Activated CD4-positive, alpha-beta memory T cell treated with anti-CD3 and anti-CD28 coated beads, Interleukin-2, amount 10 ng/mL, durations not matched to agents 7 days and 5 days (primary cell): ENCODE data around the gene LINGO4. TPM values are rescaled to one million over a fixed set of nuclear protein-coding genes. Genes with fewer than 3 reads are reported as not detected.
A peak's percentile ranks its signal among the peaks of the same experiment; 100 is the strongest.

Experiments used
- CTCF ChIA-PET: fragments of 350-600 bp; sonication (Branson Sonifier 250); formaldehyde crosslinking; loops from one replicate; lab custom pipeline; 2021; ENCODE audit warnings: antibody characterized with exemption, inconsistent platforms; lab: Charles Lee
- POLR2A ChIA-PET: fragments of 350-600 bp; sonication (Branson Sonifier 250); formaldehyde crosslinking; loops from one replicate; lab custom pipeline; 2021; ENCODE audit warnings: antibody characterized with exemption; lab: Charles Lee
- DNase-seq: peaks from one replicate; pipeline ENCODE4 v3.0.0-alpha.2; 2020
- H3K27ac Mint-ChIP-seq: one replicate; pipeline ENCODE4 v1.8.0; 2021; ENCODE audit warnings: mild to moderate bottlenecking, mixed read lengths
- H3K27me3 Mint-ChIP-seq: one replicate; pipeline ENCODE4 v1.8.0; 2021; ENCODE audit warnings: mixed read lengths
- H3K36me3 Mint-ChIP-seq: one replicate; pipeline ENCODE4 v1.8.0; 2021; ENCODE audit warnings: low read depth, mixed read lengths
- H3K4me1 Mint-ChIP-seq: one replicate; pipeline ENCODE4 v1.8.0; 2021; ENCODE audit warnings: mixed read lengths
- H3K4me3 Mint-ChIP-seq: one replicate; pipeline ENCODE4 v1.8.0; 2021; ENCODE audit warnings: mild to moderate bottlenecking, mixed read lengths
- H3K9me3 Mint-ChIP-seq: one replicate; pipeline ENCODE4 v1.8.0; 2021; ENCODE audit warnings: mixed read lengths
- total RNA-seq, 2 experiments: library from RNA; stranded (reverse); gene quantifications; one replicate each; pipeline ENCODE4 v1.2.3, GENCODE V29; 2021

Gene LINGO4
- total RNA-seq, 2 experiments from 2014 or later = 1.2 to 1.3 TPM

GRCh38 chr1:151823175-151823574 is 18.0 kb upstream of the LINGO4 start:
- CTCF ChIA-PET = interaction anchor here (1.0 to 1.5 kb wide), 2 partner anchors 13 to 34 kb away, joined by 3 to 5 read pairs; no protein-coding TSS in a partner anchor
- Mint-ChIP-seq H3K36me3 (peaks cover 6% of the 10 kb centered on the region), H3K4me3 (peak overlapping the region; percentile 81), H3K27ac (peak overlapping the region; percentile 74), H3K9me3 (no peaks in the 10 kb centered on the region), H3K27me3 (no peaks in the 10 kb centered on the region), H3K4me1 (peaks cover 85% of the 10 kb centered on the region)
- POLR2A ChIA-PET = interaction anchor here (1.1 to 2.4 kb wide), 4 partner anchors 13 to 20 kb away, joined by 3 to 13 read pairs (median 6); partner anchors contain the start of gene C2CD4D
- DNase-seq = no peak

GRCh38 chr1:151822404-151822803 is 17.2 kb upstream of the LINGO4 start:
- H3K9me3 Mint-ChIP-seq = no peaks in the 10 kb centered on the region
- POLR2A ChIA-PET = interaction anchor here (0.6 to 2.9 kb wide), 7 partner anchors 8 to 541 kb away, joined by 3 to 16 read pairs (median 3); partner anchors contain the start of gene C2CD4D
- H3K4me3 Mint-ChIP-seq = peak overlapping the region; percentile 81
- DNase-seq = no peak
- peaks cover 85% of the 10 kb centered on the region for H3K4me1 Mint-ChIP-seq
- peak overlapping the region; percentile 74 for H3K27ac Mint-ChIP-seq
- CTCF ChIA-PET = interaction anchor here (0.6 to 1.5 kb wide), 3 partner anchors 14 to 626 kb away, joined by 4 to 5 read pairs (median 4); no protein-coding TSS in a partner anchor
- peaks cover 6% of the 10 kb centered on the region for H3K36me3 Mint-ChIP-seq
- no peaks in the 10 kb centered on the region for H3K27me3 Mint-ChIP-seq

GRCh38 chr1:151820940-151821339 is 15.7 kb upstream of the LINGO4 start:
- Mint-ChIP-seq H3K4me3 (peak overlapping the region; percentile 66), H3K36me3 (peaks cover 11% of the 10 kb centered on the region), H3K4me1 (peaks cover 87% of the 10 kb centered on the region), H3K9me3 (no peaks in the 10 kb centered on the region), H3K27me3 (no peaks in the 10 kb centered on the region), H3K27ac (peak overlapping the region; percentile 74)
- ChIA-PET POLR2A (interaction anchor here (0.8 to 2.9 kb wide), 14 partner anchors 7 to 494 kb away, joined by 3 to 16 read pairs (median 6); partner anchors contain the start of genes C2CD4D, LINGO4, MRPL9 and TDRKH), CTCF (interaction anchor here (0.9 to 2.1 kb wide), 7 partner anchors 10 to 181 kb away, joined by 3 to 11 read pairs (median 5); no protein-coding TSS in a partner anchor)
- DNase-seq = no peak

- ChIA-PET CTCF (interaction anchor here (0.9 to 2.1 kb wide), 4 partner anchors 10 to 182 kb away, joined by 3 to 11 read pairs (median 6); no protein-coding TSS in a partner anchor), POLR2A (interaction anchor here (0.8 to 2.9 kb wide), 12 partner anchors 8 to 493 kb away, joined by 3 to 16 read pairs (median 6); partner anchors contain the start of genes LINGO4, MRPL9 and TDRKH)
- Mint-ChIP-seq H3K4me3 (peak overlapping the region; percentile 9), H3K27ac (peak overlapping the region; percentile 74), H3K27me3 (no peaks in the 10 kb centered on the region), H3K9me3 (no peaks in the 10 kb centered on the region), H3K36me3 (peaks cover 15% of the 10 kb centered on the region), H3K4me1 (peaks cover 91% of the 10 kb centered on the region)
- DNase-seq = no peak
Observed at GRCh38 chr1:151819976-151820623, 14.9 kb upstream of the LINGO4 start.

- Mint-ChIP-seq H3K4me1 (peaks cover 94% of the 10 kb centered on the region), H3K36me3 (peaks cover 15% of the 10 kb centered on the region), H3K4me3 (peak overlapping the region; percentile 9), H3K27ac (peak overlapping the region; percentile 74), H3K9me3 (no peaks in the 10 kb centered on the region), H3K27me3 (no peaks in the 10 kb centered on the region)
- no peak for DNase-seq
- POLR2A ChIA-PET = interaction anchor here (1.5 kb wide), 1 partner anchor 9 kb away, joined by 5 read pairs; no protein-coding TSS in a partner anchor
- CTCF ChIA-PET = no interaction called here
Observed at GRCh38 chr1:151819227-151819835, 14.1 kb upstream of the LINGO4 start.

- CTCF ChIA-PET = interaction anchor here (1.8 to 2.3 kb wide), 2 partner anchors 19 to 28 kb away, joined by 6 read pairs; partner anchors contain the start of gene TDRKH
- Mint-ChIP-seq H3K9me3 (no peaks in the 10 kb centered on the region), H3K36me3 (peaks cover 13% of the 10 kb centered on the region), H3K4me3 (no peak overlapping the region), H3K27me3 (no peaks in the 10 kb centered on the region), H3K27ac (peak overlapping the region; percentile 80), H3K4me1 (peaks cover 97% of the 10 kb centered on the region)
- DNase-seq = no peak
- POLR2A ChIA-PET = interaction anchor here (1.1 to 4.8 kb wide), 4 partner anchors 8 to 54 kb away, joined by 3 to 48 read pairs (median 10); partner anchors contain the start of genes MRPL9 and RORC
Observed at GRCh38 chr1:151817353-151817730, 12.1 kb upstream of the LINGO4 start.

- Mint-ChIP-seq H3K36me3 (peaks cover 13% of the 10 kb centered on the region), H3K9me3 (no peaks in the 10 kb centered on the region), H3K4me3 (no peak overlapping the region), H3K27ac (peak overlapping the region; percentile 80), H3K27me3 (no peaks in the 10 kb centered on the region), H3K4me1 (peaks cover 94% of the 10 kb centered on the region)
- DNase-seq = no peak
- ChIA-PET CTCF (interaction anchor here (0.9 to 2.5 kb wide), 4 partner anchors 8 to 27 kb away, joined by 3 to 11 read pairs (median 6); partner anchors contain the start of gene TDRKH), POLR2A (interaction anchor here (1.1 to 4.8 kb wide), 5 partner anchors 8 to 54 kb away, joined by 3 to 48 read pairs (median 4); partner anchors contain the start of genes MRPL9 and RORC)
Observed at GRCh38 chr1:151816548-151817352, 11.5 kb upstream of the LINGO4 start.

GRCh38 chr1:151815716-151816327 is 10.6 kb upstream of the LINGO4 start:
- H3K4me1 Mint-ChIP-seq = peaks cover 85% of the 10 kb centered on the region
- POLR2A ChIA-PET = interaction anchor here (0.6 to 4.8 kb wide), 6 partner anchors 8 to 41 kb away, joined by 3 to 48 read pairs (median 4); partner anchors contain the start of gene RORC
- H3K4me3 Mint-ChIP-seq = peak overlapping the region; percentile 22

GRCh38 chr1:151814971-151815545 is 9.8 kb upstream of the LINGO4 start:
- no peak for DNase-seq
- Mint-ChIP-seq H3K9me3 (no peaks in the 10 kb centered on the region), H3K4me1 (peaks cover 78% of the 10 kb centered on the region), H3K36me3 (peaks cover 13% of the 10 kb centered on the region), H3K4me3 (no peak overlapping the region), H3K27me3 (no peaks in the 10 kb centered on the region), H3K27ac (peak overlapping the region; percentile 80)
- POLR2A ChIA-PET = interaction anchor here (0.6 to 4.8 kb wide), 5 partner anchors 10 to 40 kb away, joined by 3 to 48 read pairs (median 4); partner anchors contain the start of gene RORC
- CTCF ChIA-PET = interaction anchor here (0.5 to 2.5 kb wide), 5 partner anchors 15 to 618 kb away, joined by 3 to 11 read pairs (median 4); partner anchors contain the start of gene TDRKH

More at GRCh38 chr1:151815716-151816327, 10.6 kb upstream of the LINGO4 start:
- H3K36me3 Mint-ChIP-seq = peaks cover 13% of the 10 kb centered on the region
- no peaks in the 10 kb centered on the region for H3K9me3 Mint-ChIP-seq
- peak; percentile 77 for DNase-seq
- no peaks in the 10 kb centered on the region for H3K27me3 Mint-ChIP-seq
- H3K27ac Mint-ChIP-seq = peak overlapping the region; percentile 80
- CTCF ChIA-PET = interaction anchor here (0.5 to 2.5 kb wide), 8 partner anchors 9 to 619 kb away, joined by 3 to 11 read pairs (median 4); partner anchors contain the start of gene TDRKH

GRCh38 chr1:151814426-151814825 is 9.2 kb upstream of the LINGO4 start:
- CTCF ChIA-PET = interaction anchor here (2.5 kb wide), 1 partner anchor 16 kb away, joined by 11 read pairs; no protein-coding TSS in a partner anchor
- Mint-ChIP-seq H3K36me3 (peaks cover 11% of the 10 kb centered on the region), H3K4me1 (peaks cover 71% of the 10 kb centered on the region), H3K27me3 (no peaks in the 10 kb centered on the region), H3K9me3 (no peaks in the 10 kb centered on the region), H3K27ac (no peak overlapping the region), H3K4me3 (no peak overlapping the region)
- POLR2A ChIA-PET = interaction anchor here (1.3 to 4.8 kb wide), 3 partner anchors 10 to 16 kb away, joined by 4 to 48 read pairs (median 17); partner anchors contain the start of gene RORC
- no peak for DNase-seq
